Activated CD8-positive, alpha-beta T cell treated with anti-CD3 and anti-CD28 coated beads for 36 hours (primary cell): ENCODE data around the gene PASD1. TPM values are rescaled to one million over a fixed set of nuclear protein-coding genes. Genes with fewer than 3 reads are reported as not detected.

Source experiments
- ATAC-seq: fragments of 200-7000 bp; cut with Tn5 transposase; one replicate; pipeline ENCODE4 v1.10.0; 2021; ENCODE audit warnings: mild to moderate bottlenecking, moderate library complexity
- CTCF ChIA-PET: fragments of 350-600 bp; sonication (Branson Sonifier 250); formaldehyde crosslinking; loops from one replicate; lab custom pipeline; 2021; ENCODE audit warnings: antibody characterized with exemption; lab: Charles Lee
- POLR2A ChIA-PET: fragments of 350-600 bp; sonication (Branson Sonifier 250); formaldehyde crosslinking; loops from one replicate; lab custom pipeline; 2021; ENCODE audit warnings: antibody characterized with exemption; lab: Charles Lee
- DNase-seq: peaks from one replicate; pipeline ENCODE4 v3.0.0-alpha.2; 2020
- H3K27ac Mint-ChIP-seq: one replicate; pipeline ENCODE4 v1.8.0; 2021; ENCODE audit warnings: mild to moderate bottlenecking, mixed read lengths
- H3K27me3 Mint-ChIP-seq: one replicate; pipeline ENCODE4 v1.8.0; 2021; ENCODE audit warnings: mixed read lengths
- H3K36me3 Mint-ChIP-seq: one replicate; pipeline ENCODE4 v1.8.0; 2021; ENCODE audit warnings: low read depth, mixed read lengths
- H3K4me1 Mint-ChIP-seq: one replicate; pipeline ENCODE4 v1.8.0; 2021; ENCODE audit warnings: low read depth, mixed read lengths
- H3K4me3 Mint-ChIP-seq: one replicate; pipeline ENCODE4 v1.8.0; 2021; ENCODE audit warnings: mild to moderate bottlenecking, moderate library complexity, mixed read lengths
- H3K9me3 Mint-ChIP-seq: one replicate; pipeline ENCODE4 v1.8.0; 2021; ENCODE audit warnings: mixed read lengths
- CTCF ChIP-seq: fragments of 200-600 bp; IDR thresholded peaks from one replicate; pipeline ENCODE4 v1.8.0; 2022; ENCODE audit warnings: antibody characterized with exemption, mild to moderate bottlenecking
- intact Hi-C: fragments of 100-400 bp; cut with micrococcal nuclease; formaldehyde crosslinking; loops from one replicate; pipeline ENCODE4 v1.10.0; 2022
- total RNA-seq, 2 experiments: library from RNA; stranded (reverse); gene quantifications; one replicate each; pipeline ENCODE4 v1.2.3, GENCODE V29; 2021

Gene PASD1
- total RNA-seq, 2 experiments from 2014 or later = not detected

- no peaks in the 10 kb centered on the region for H3K36me3 Mint-ChIP-seq
Observed at GRCh38 chrX:151701531-151701930, 138.1 kb downstream of the PASD1 start.

GRCh38 chrX:151702026-151702714 lies 138.7 kb downstream of the PASD1 start:
- no peaks in the 10 kb centered on the region for H3K4me1 Mint-ChIP-seq
- peaks cover 3% of the 10 kb centered on the region for H3K27me3 Mint-ChIP-seq
- POLR2A ChIA-PET = no interaction called here
- intact Hi-C loops = no loop called here
- no peak for DNase-seq
- no peaks in the 10 kb centered on the region for H3K9me3 Mint-ChIP-seq
- ATAC-seq = no peak
- H3K36me3 Mint-ChIP-seq = no peaks in the 10 kb centered on the region
- no peak overlapping the region for H3K27ac Mint-ChIP-seq
- no peak for TF ChIP-seq CTCF
- CTCF ChIA-PET = no interaction called here
- H3K4me3 Mint-ChIP-seq = no peak overlapping the region

More at GRCh38 chrX:151701531-151701930, 138.1 kb downstream of the PASD1 start:
- Mint-ChIP-seq H3K27me3 (peaks cover 3% of the 10 kb centered on the region), H3K9me3 (no peaks in the 10 kb centered on the region), H3K4me1 (no peaks in the 10 kb centered on the region), H3K4me3 (no peak overlapping the region), H3K27ac (no peak overlapping the region)
- DNase-seq (no peak), ATAC-seq (no peak)
- no peak for TF ChIP-seq CTCF
- intact Hi-C loops = no loop called here
- ChIA-PET CTCF (no interaction called here), POLR2A (no interaction called here)

- ChIA-PET CTCF (no interaction called here), POLR2A (no interaction called here)
- H3K4me3 Mint-ChIP-seq = no peak overlapping the region
- H3K9me3 Mint-ChIP-seq = no peaks in the 10 kb centered on the region
- ATAC-seq (no peak), DNase-seq (no peak)
- no peaks in the 10 kb centered on the region for H3K4me1 Mint-ChIP-seq
- no peak for TF ChIP-seq CTCF
- no peak overlapping the region for H3K27ac Mint-ChIP-seq
- H3K36me3 Mint-ChIP-seq = no peaks in the 10 kb centered on the region
- no peaks in the 10 kb centered on the region for H3K27me3 Mint-ChIP-seq
- intact Hi-C loops = no loop called here
Observed at GRCh38 chrX:151702741-151703340, 139.4 kb downstream of the PASD1 start.

- Mint-ChIP-seq H3K36me3 (no peaks in the 10 kb centered on the region), H3K4me1 (no peaks in the 10 kb centered on the region), H3K9me3 (no peaks in the 10 kb centered on the region), H3K4me3 (no peak overlapping the region), H3K27me3 (no peaks in the 10 kb centered on the region), H3K27ac (no peak overlapping the region)
- intact Hi-C loops = no loop called here
- DNase-seq (no peak), ATAC-seq (no peak)
- CTCF ChIA-PET = no interaction called here
- POLR2A ChIA-PET = no interaction called here
- no peak for TF ChIP-seq CTCF
Observed at GRCh38 chrX:151703487-151703886, 140.0 kb downstream of the PASD1 start.

GRCh38 chrX:151704041-151704663 lies 140.7 kb downstream of the PASD1 start:
- ATAC-seq = no peak
- H3K4me3 Mint-ChIP-seq = no peak overlapping the region

More at GRCh38 chrX:151704041-151704663, 140.7 kb downstream of the PASD1 start:
- Mint-ChIP-seq H3K27ac (no peak overlapping the region), H3K27me3 (no peaks in the 10 kb centered on the region), H3K9me3 (no peaks in the 10 kb centered on the region), H3K36me3 (no peaks in the 10 kb centered on the region), H3K4me1 (no peaks in the 10 kb centered on the region)
- intact Hi-C loops = no loop called here
- ChIA-PET POLR2A (no interaction called here), CTCF (no interaction called here)
- DNase-seq = no peak
- no peak for TF ChIP-seq CTCF
